Natural killer cell (primary cell): ENCODE measurements around the gene VEPH1. TPM values are rescaled to one million over a fixed set of nuclear protein-coding genes. Genes with fewer than 3 reads are reported as not detected.

Experiments
- ATAC-seq, 3 donors: fragments of 150-1000 bp in 2 of 3; fragments of 200-7000 bp in 1 of 3; cut with Tn5 transposase; 1 replicate in 1 of 3; 2 replicates in 2 of 3; pipeline ENCODE4 v1.10.0; 2021; ENCODE audit warnings: mild to moderate bottlenecking in 2 of 3, moderate library complexity in 2 of 3
- DNase-seq, 2 donors: peaks; one replicate each; pipeline versions ENCODE4 v3.0.0 to v3.0.0-alpha.2; 2013 to 2021; ENCODE audit warnings: mixed read lengths in 1 of 2
- H3K27ac ChIP-seq: one replicate; pipeline ENCODE4 v1.5.1; 2013; ENCODE audit warnings: mild to moderate bottlenecking, low read length
- H3K27me3 ChIP-seq: one replicate; pipeline ENCODE4 v1.6.1; 2013; ENCODE audit warnings: low read length; ENCODE audit not compliant: control insufficient read depth, insufficient read depth
- H3K36me3 ChIP-seq: one replicate; pipeline ENCODE4 v1.6.1; 2013; ENCODE audit warnings: low read length; ENCODE audit not compliant: control insufficient read depth, insufficient read depth
- H3K4me1 ChIP-seq: one replicate; pipeline ENCODE4 v1.6.1; 2013; ENCODE audit warnings: low read length; ENCODE audit not compliant: control insufficient read depth, insufficient read depth
- H3K4me3 ChIP-seq: one replicate; pipeline ENCODE4 v1.5.1; 2013; ENCODE audit warnings: low read length
- H3K9me3 ChIP-seq: one replicate; pipeline ENCODE4 v1.6.1; 2013; ENCODE audit warnings: low read length; ENCODE audit not compliant: control insufficient read depth, insufficient read depth
- H3K27ac Mint-ChIP-seq, 2 donors: one replicate each; pipeline ENCODE4 v1.8.0; 2022; ENCODE audit warnings: mild to moderate bottlenecking in 2 of 2, mixed read lengths in 2 of 2, moderate library complexity in 1 of 2
- H3K27me3 Mint-ChIP-seq, 2 donors: one replicate each; pipeline ENCODE4 v1.8.0; 2022; ENCODE audit warnings: low read depth in 2 of 2, mixed read lengths in 2 of 2
- H3K36me3 Mint-ChIP-seq: one replicate; pipeline ENCODE4 v1.8.0; 2022; ENCODE audit warnings: mixed read lengths
- H3K4me1 Mint-ChIP-seq, 2 donors: one replicate each; pipeline ENCODE4 v1.8.0; 2022; ENCODE audit warnings: mixed read lengths in 2 of 2
- H3K4me3 Mint-ChIP-seq: one replicate; pipeline ENCODE4 v1.8.0; 2022; ENCODE audit warnings: mild to moderate bottlenecking, moderate library complexity, mixed read lengths
- H3K9me3 Mint-ChIP-seq, 2 donors: one replicate each; pipeline ENCODE4 v1.8.0; 2022; ENCODE audit warnings: mixed read lengths in 2 of 2
- CTCF ChIP-seq: fragments of 200-600 bp; IDR thresholded peaks from one replicate; pipeline ENCODE4 v1.8.0; 2022; ENCODE audit warnings: antibody characterized with exemption
- WGBS: methylation state at CpG from one replicate; pipeline ENCODE4 v1.1.7; 2013; ENCODE audit warnings: missing lambda C conversion rate; ENCODE audit not compliant: insufficient coverage; 5-methylcytosine and 5-hydroxymethylcytosine counted together
- intact Hi-C: fragments of 100-400 bp; cut with micrococcal nuclease; formaldehyde crosslinking; loops from one replicate; pipeline ENCODE4 v1.14.2; 2022
- total RNA-seq, 4 donors: library from RNA; stranded (reverse); fragments of 120-200 nt in 1 of 4; gene quantifications; one replicate each; pipeline versions ENCODE4 v1.2.3 to v1.2.4, GENCODE V29; 2013 to 2022

VEPH1 gene
- total RNA-seq, 3 donors from 2014 or later (not counting 1 experiment from before 2014, with no cell fraction given): 0.41 to 1.3 (median 0.60) TPM

DNA sequence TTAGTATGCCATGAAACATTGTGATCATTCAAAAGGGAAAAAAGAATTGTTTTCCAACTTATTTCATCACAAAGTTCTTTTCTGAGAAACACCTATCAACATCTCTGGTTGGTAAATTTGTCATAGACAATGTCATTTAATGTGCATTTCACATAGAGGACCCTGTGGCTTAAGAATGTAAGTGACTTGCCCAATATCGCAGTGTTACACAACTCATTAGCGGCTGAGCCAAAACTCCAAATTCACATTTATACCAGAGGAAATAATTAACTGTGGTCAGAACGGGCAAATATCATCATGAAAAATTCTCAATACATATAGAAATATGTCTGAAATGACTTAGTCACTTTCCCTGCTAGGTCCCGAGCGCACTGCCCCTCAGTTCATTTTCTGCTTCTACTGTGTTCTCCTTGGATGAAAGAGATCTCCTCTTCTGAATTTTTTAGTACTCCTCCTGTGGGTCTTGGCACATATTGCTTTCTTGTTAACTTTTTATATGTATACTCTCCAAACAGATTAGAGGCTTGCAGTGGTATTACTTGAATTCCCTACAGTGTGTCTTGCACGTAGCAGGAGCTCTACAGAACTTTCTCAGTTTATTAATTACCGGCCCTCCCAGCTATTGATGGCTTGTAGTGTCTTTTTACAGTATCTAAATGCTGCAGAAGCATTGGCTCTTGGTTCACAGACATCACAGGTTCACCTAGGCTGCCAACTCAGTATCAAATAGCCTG lies 33.5 kb downstream of the VEPH1 start:
- Histone ChIP-seq H3K27me3 (no peaks in the 10 kb centered on the region), H3K4me3 (no peak overlapping the region), H3K9me3 (no peaks in the 10 kb centered on the region), H3K27ac (no peak overlapping the region), H3K36me3 (no peaks in the 10 kb centered on the region), H3K4me1 (no peaks in the 10 kb centered on the region)
- ATAC-seq: no peak
- no peak overlapping the region for H3K27ac Mint-ChIP-seq
- H3K9me3 Mint-ChIP-seq: peaks cover 0 to 6% of the 10 kb centered on the region in 2 donors
- WGBS: 82% methylated on average over 7 of the region's 7 CpGs
- no peaks in the 10 kb centered on the region for H3K4me1 Mint-ChIP-seq
- intact Hi-C loops: no loop called here
- no peaks in the 10 kb centered on the region for H3K27me3 Mint-ChIP-seq
- H3K4me3 Mint-ChIP-seq: no peak overlapping the region
- DNase-seq: no peak
- TF ChIP-seq CTCF: no peak
- H3K36me3 Mint-ChIP-seq: no peaks in the 10 kb centered on the region

DNA sequence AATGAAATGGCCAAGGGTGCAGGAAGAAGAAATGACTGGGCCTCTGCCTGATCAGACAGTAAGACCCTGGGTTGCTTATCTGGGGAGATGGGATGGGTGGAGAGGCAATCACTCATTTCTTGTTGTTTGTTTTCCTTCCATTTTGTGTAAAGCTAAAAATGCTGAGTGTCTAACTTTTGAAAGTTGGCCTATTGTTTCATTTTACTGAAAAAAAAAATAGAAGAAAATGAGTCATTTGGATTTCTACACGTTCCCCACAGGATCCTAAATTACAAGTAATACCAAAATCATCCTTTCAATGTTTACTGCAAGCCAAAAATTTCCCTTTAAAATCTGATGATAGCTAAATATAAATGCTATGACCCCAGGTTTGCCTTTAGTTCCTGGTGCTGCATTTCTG lies 36.0 kb downstream of the VEPH1 start:
- ATAC-seq (no peak), DNase-seq (no peak)
- WGBS: 63% methylated on average over 1 of the region's 1 CpG
- no peaks in the 10 kb centered on the region for H3K36me3 ChIP-seq
- H3K4me3 ChIP-seq: no peak overlapping the region
- no peak for TF ChIP-seq CTCF
- no peaks in the 10 kb centered on the region for H3K36me3 Mint-ChIP-seq
- H3K27me3 ChIP-seq: no peaks in the 10 kb centered on the region
- H3K4me1 Mint-ChIP-seq: no peaks in the 10 kb centered on the region
- H3K9me3 Mint-ChIP-seq: peaks cover 0 to 3% of the 10 kb centered on the region in 2 donors
- H3K27ac ChIP-seq: no peak overlapping the region
- H3K4me1 ChIP-seq: no peaks in the 10 kb centered on the region
- H3K27ac Mint-ChIP-seq: no peak overlapping the region
- no peak overlapping the region for H3K4me3 Mint-ChIP-seq
- intact Hi-C loops: no loop called here
- no peaks in the 10 kb centered on the region for H3K27me3 Mint-ChIP-seq
- H3K9me3 ChIP-seq: no peaks in the 10 kb centered on the region

DNA sequence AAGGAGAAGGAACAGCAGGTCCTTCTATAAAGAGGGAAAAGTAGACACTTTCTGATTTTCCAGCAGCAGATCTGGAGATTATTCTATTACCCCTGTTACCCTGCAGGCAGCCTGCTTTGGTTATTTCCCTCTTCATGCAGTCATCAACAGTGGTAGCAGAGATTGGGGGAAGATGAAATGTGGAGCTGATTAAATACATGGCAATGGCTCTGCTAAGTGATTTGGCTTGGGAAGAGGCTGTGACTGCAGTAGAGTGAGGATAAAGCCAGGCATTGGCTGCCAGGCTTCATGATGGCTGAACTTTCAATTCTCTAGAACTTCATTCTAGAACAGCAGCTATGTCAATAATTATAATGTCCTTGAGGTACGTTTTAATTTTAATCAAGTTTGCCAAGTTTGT lies 37.5 kb downstream of the VEPH1 start:
- Histone ChIP-seq H3K27ac (no peak overlapping the region), H3K9me3 (no peaks in the 10 kb centered on the region), H3K27me3 (peaks cover 2% of the 10 kb centered on the region), H3K4me3 (no peak overlapping the region), H3K4me1 (no peaks in the 10 kb centered on the region), H3K36me3 (no peaks in the 10 kb centered on the region)
- Mint-ChIP-seq H3K4me1 (no peaks in the 10 kb centered on the region), H3K4me3 (no peak overlapping the region), H3K27me3 (no peaks in the 10 kb centered on the region), H3K27ac (no peak overlapping the region), H3K9me3 (peaks cover 0 to 3% of the 10 kb centered on the region in 2 donors), H3K36me3 (no peaks in the 10 kb centered on the region)
- WGBS: no CpG with 5 or more reads among the region's 1 CpG
- ATAC-seq (no peak), DNase-seq (no peak)
- intact Hi-C loops: no loop called here
- no peak for TF ChIP-seq CTCF

DNA sequence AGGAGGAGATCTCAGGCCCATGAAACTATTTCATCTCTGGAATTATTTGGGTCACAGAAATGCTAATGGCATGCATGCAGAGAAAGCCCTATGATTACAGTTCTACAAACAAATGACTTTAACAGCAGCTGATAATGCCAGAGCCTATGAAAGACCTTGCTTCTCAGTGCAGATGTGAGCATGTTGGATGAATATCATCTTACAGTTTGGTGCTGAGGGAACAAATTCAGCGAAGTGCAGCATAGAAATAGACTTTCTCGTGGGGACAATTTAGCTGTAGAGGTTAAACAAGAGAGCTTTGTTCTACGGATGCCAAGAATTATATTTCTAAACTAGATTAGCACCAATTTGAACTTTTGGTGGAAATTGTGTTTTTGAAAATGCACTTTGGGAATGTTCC lies 38.9 kb downstream of the VEPH1 start:
- peaks cover 2% of the 10 kb centered on the region for H3K27me3 ChIP-seq
- H3K4me3 ChIP-seq: no peak overlapping the region
- Mint-ChIP-seq H3K27ac (no peak overlapping the region), H3K27me3 (no peaks in the 10 kb centered on the region), H3K9me3 (peaks cover 2 to 3% of the 10 kb centered on the region in 2 donors), H3K36me3 (no peaks in the 10 kb centered on the region), H3K4me1 (no peaks in the 10 kb centered on the region), H3K4me3 (no peak overlapping the region)
- no peak overlapping the region for H3K27ac ChIP-seq
- DNase-seq: no peak
- no peaks in the 10 kb centered on the region for H3K9me3 ChIP-seq
- no peak for ATAC-seq
- no peaks in the 10 kb centered on the region for H3K36me3 ChIP-seq
- intact Hi-C loops: no loop called here
- TF ChIP-seq CTCF: no peak
- 88% methylated on average over 2 of the region's 3 CpGs for WGBS
- H3K4me1 ChIP-seq: no peaks in the 10 kb centered on the region
